ENCODE data around the gene MINDY4. TPM values are rescaled to one million over a fixed set of nuclear protein-coding genes. Genes with fewer than 3 reads are reported as not detected.

Gene MINDY4
- total and polyA plus RNA-seq, 4 donors, result 0.93 to 6.1 (median 1.9) TPM

- TF ChIP-seq HNF4A (conservative IDR thresholded peaks at IDR 0.05) (no peak), ZBTB33 (IDR thresholded peaks at IDR 0.05) (no peak), EGR1 (IDR thresholded peaks at IDR 0.05; ENCODE audit: low read depth in 2 of 2) (no peak), SP1 (IDR thresholded peaks at IDR 0.05) (no peak), FOXA2 (IDR thresholded peaks at IDR 0.05) (no peak), CTCF (IDR thresholded peaks at IDR 0.05; ENCODE audit: low read depth, low read length, missing input control) (no peak), RAD21 (IDR thresholded peaks at IDR 0.05) (no peak), YY1 (IDR thresholded peaks at IDR 0.05) (no peak), RXRA (IDR thresholded peaks at IDR 0.05) (no peak), ATF3 (IDR thresholded peaks at IDR 0.05) (no peak), FOXA1 (IDR thresholded peaks at IDR 0.05) (no peak), HNF4G (IDR thresholded peaks at IDR 0.05) (no peak)
- whole genome bisulfite sequencing, result 64% methylated on average over 8 of the region's 8 CpGs
- H3K36me3 ChIP-seq (ENCODE audit: control insufficient read depth in 4 of 4, insufficient read depth in 3 of 4, low read depth in 1 of 4, low read length in 3 of 4), result no peaks in the 10 kb centered on the region
- no peaks in the 10 kb centered on the region for H3K4me1 ChIP-seq (ENCODE audit: control insufficient read depth in 4 of 4, insufficient read depth in 4 of 4, low read length in 3 of 4)
- no peak overlapping the region for H3K4me3 ChIP-seq (ENCODE audit: low read depth in 1 of 3, low read length in 3 of 3)
- H3K9ac ChIP-seq (ENCODE audit: low read depth in 1 of 2, low read length in 2 of 2), result no peak overlapping the region
- no peaks in the 10 kb centered on the region for H3K9me3 ChIP-seq (ENCODE audit: control insufficient read depth in 4 of 4, low read length in 3 of 4)
- no peak for DNase-seq (ENCODE audit: low spot score)
- H3K27ac ChIP-seq (ENCODE audit: low read depth in 1 of 2, low read length in 2 of 2), result no peak overlapping the region
- H3K27me3 ChIP-seq (ENCODE audit: control insufficient read depth in 4 of 4, insufficient read depth in 4 of 4, low read length in 3 of 4), result peaks cover 0 to 2% (median 0%) of the 10 kb centered on the region in 4 donors
Observed at GRCh38 chr7:30727061-30727945, 43.9 kb upstream of the MINDY4 start.

GRCh38 chr7:30728591-30729100, 42.6 kb upstream of the MINDY4 start:
- no peak for TF ChIP-seq RAD21 (IDR thresholded peaks at IDR 0.05)
- TF ChIP-seq HNF4A (conservative IDR thresholded peaks at IDR 0.05), result no peak
- no peak for TF ChIP-seq RXRA (IDR thresholded peaks at IDR 0.05)
- no peak for TF ChIP-seq JUND (IDR thresholded peaks at IDR 0.05)
- TF ChIP-seq REST (IDR thresholded peaks at IDR 0.05), result no peak
- no peak for TF ChIP-seq NR2F2 (IDR thresholded peaks at IDR 0.05)
- TF ChIP-seq ZBTB33 (IDR thresholded peaks at IDR 0.05), result no peak
- TF ChIP-seq TAF1 (conservative IDR thresholded peaks at IDR 0.05), result no peak
- TF ChIP-seq SP1 (IDR thresholded peaks at IDR 0.05), result no peak
- no peak for TF ChIP-seq ATF3 (IDR thresholded peaks at IDR 0.05)
- no peak for TF ChIP-seq FOXA2 (IDR thresholded peaks at IDR 0.05)
- H3K4me3 ChIP-seq (ENCODE audit: low read depth in 1 of 3, low read length in 3 of 3), result no peak overlapping the region
- no peaks in the 10 kb centered on the region for H3K27me3 ChIP-seq (ENCODE audit: control insufficient read depth in 4 of 4, insufficient read depth in 4 of 4, low read length in 3 of 4)
- no peaks in the 10 kb centered on the region for H3K4me1 ChIP-seq (ENCODE audit: control insufficient read depth in 4 of 4, insufficient read depth in 4 of 4, low read length in 3 of 4)
- no peaks in the 10 kb centered on the region for H3K9me3 ChIP-seq (ENCODE audit: control insufficient read depth in 4 of 4, low read length in 3 of 4)
- no peaks in the 10 kb centered on the region for H3K36me3 ChIP-seq (ENCODE audit: control insufficient read depth in 4 of 4, insufficient read depth in 3 of 4, low read depth in 1 of 4, low read length in 3 of 4)
- 76% methylated on average over 6 of the region's 6 CpGs for WGBS
- H3K27ac ChIP-seq (ENCODE audit: low read depth in 1 of 2, low read length in 2 of 2), result no peak overlapping the region
- no peak overlapping the region for H3K9ac ChIP-seq (ENCODE audit: low read depth in 1 of 2, low read length in 2 of 2)
- DNase-seq (ENCODE audit: low spot score), result no peak
